Upper lobe of right lung (tissue), 1 donor: ENCODE results near the gene PIP5K1C. TPM values are rescaled to one million over a fixed set of nuclear protein-coding genes. Genes with fewer than 3 reads are reported as not detected.

Experiments
- ATAC-seq: fragments of 200-7000 bp; cut with Tn5 transposase; one replicate; pipeline ENCODE4 v1.9.1; 2020; ENCODE audit warnings: mild to moderate bottlenecking, moderate library complexity
- DNase-seq: peaks from one replicate; pipeline ENCODE4 v3.0.0-alpha.2; 2020
- H3K27ac ChIP-seq: fragments of 200-600 bp; one replicate; pipeline ENCODE4 v1.8.0; 2022
- H3K27me3 ChIP-seq: fragments of 200-600 bp; one replicate; pipeline ENCODE4 v1.8.0; 2022; ENCODE audit warnings: mild to moderate bottlenecking
- H3K36me3 ChIP-seq: fragments of 200-600 bp; one replicate; pipeline ENCODE4 v1.8.0; 2022
- H3K4me1 ChIP-seq: fragments of 200-600 bp; one replicate; pipeline ENCODE4 v1.8.0; 2022
- H3K4me3 ChIP-seq: fragments of 200-600 bp; one replicate; pipeline ENCODE4 v1.8.0; 2022; ENCODE audit warnings: mild to moderate bottlenecking
- H3K9me3 ChIP-seq: fragments of 200-600 bp; one replicate; pipeline ENCODE4 v1.8.0; 2022
- intact Hi-C: fragments of 100-400 bp; cut with DNase I; formaldehyde crosslinking; loops from one replicate; pipeline ENCODE4 v1.11.0; 2022
- long read RNA-seq: library from polyadenylated mRNA; unstranded; transcript quantifications from one replicate; pipeline ENCODE4 v2.0.0, GENCODE V29; 2021
- total RNA-seq: library from RNA; stranded (reverse); fragmentation: NEBNext Ultra II Directional; extraction: Animal tissue kit (Norgen Biotek cat#: 25700); gene quantifications from one replicate; pipeline ENCODE4 v1.2.1, GENCODE V29; 2021
- TF ChIP-seq, protein P1 (sequence below): fragments of 200-600 bp; IDR thresholded peaks from one replicate; pipeline ENCODE4 v1.8.0; 2022; ENCODE audit warnings: antibody characterized with exemption
- donor health status: DM: no; HTN: yes; CAD: no; lungs with severe emphysema.

Gene PIP5K1C, protein sequence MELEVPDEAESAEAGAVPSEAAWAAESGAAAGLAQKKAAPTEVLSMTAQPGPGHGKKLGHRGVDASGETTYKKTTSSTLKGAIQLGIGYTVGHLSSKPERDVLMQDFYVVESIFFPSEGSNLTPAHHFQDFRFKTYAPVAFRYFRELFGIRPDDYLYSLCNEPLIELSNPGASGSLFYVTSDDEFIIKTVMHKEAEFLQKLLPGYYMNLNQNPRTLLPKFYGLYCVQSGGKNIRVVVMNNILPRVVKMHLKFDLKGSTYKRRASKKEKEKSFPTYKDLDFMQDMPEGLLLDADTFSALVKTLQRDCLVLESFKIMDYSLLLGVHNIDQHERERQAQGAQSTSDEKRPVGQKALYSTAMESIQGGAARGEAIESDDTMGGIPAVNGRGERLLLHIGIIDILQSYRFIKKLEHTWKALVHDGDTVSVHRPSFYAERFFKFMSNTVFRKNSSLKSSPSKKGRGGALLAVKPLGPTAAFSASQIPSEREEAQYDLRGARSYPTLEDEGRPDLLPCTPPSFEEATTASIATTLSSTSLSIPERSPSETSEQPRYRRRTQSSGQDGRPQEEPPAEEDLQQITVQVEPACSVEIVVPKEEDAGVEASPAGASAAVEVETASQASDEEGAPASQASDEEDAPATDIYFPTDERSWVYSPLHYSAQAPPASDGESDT
- 42.1 TPM for total RNA-seq
- long read RNA-seq, full-length matches to known transcripts, result 18 of 73 reads
- long read RNA-seq, partial matches to known transcripts, result 26 of 73 reads
- long read RNA-seq, other reads (novel, unspliced or antisense), result 29 of 73 reads

DNA sequence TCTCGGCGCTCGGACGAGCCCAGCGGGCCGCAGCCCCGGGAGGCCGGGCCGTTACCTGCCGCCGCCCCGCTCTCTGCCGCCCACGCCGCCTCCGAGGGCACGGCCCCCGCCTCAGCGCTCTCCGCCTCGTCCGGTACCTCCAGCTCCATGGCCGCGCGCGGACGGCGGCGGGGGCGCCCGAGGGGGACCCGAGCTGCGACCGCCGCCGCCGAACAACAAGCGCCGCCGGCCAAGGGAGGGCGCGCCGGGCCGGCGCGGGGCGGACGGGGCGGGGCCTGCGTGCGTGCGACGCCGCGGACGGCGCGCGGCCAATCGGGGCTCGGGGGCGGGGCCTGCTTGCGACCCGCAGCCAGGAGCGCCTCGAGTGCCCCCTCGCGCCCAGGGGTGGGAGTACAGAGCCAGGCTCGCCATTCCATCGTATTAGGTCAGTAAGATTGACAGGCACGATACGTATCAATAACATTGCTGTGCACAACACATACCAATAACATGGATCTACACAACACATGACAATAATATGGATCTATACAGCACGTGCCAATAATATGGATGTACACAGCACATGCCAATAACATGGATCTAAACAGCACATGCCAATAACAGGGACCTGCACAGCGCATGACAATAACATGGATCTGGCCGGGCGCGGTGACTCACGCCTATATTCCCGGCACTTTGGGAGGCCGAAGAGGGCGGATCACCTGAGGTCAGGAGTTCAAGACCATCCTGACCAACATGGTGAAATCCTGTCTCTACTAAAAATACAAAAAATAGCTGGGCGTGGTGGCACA, at the start of gene PIP5K1C:
PIP5K1C (minus strand) TSS at position 227 of the 791 bp plus-strand sequence; CDS start at position 149, 78 bp downstream.
- DNase-seq (peak; percentile 95), ATAC-seq (peak; percentile 98)
- Histone ChIP-seq H3K27me3 (no peaks in the 10 kb centered on the region), H3K4me3 (peak within 1 kb of the TSS; percentile 81), H3K27ac (peak within 1 kb of the TSS; percentile 78), H3K36me3 (no peaks in the 10 kb centered on the region), H3K9me3 (no peaks in the 10 kb centered on the region), H3K4me1 (peaks cover 12% of the 10 kb centered on the region)
- TF ChIP-seq, protein P1, sequence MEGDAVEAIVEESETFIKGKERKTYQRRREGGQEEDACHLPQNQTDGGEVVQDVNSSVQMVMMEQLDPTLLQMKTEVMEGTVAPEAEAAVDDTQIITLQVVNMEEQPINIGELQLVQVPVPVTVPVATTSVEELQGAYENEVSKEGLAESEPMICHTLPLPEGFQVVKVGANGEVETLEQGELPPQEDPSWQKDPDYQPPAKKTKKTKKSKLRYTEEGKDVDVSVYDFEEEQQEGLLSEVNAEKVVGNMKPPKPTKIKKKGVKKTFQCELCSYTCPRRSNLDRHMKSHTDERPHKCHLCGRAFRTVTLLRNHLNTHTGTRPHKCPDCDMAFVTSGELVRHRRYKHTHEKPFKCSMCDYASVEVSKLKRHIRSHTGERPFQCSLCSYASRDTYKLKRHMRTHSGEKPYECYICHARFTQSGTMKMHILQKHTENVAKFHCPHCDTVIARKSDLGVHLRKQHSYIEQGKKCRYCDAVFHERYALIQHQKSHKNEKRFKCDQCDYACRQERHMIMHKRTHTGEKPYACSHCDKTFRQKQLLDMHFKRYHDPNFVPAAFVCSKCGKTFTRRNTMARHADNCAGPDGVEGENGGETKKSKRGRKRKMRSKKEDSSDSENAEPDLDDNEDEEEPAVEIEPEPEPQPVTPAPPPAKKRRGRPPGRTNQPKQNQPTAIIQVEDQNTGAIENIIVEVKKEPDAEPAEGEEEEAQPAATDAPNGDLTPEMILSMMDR, result peak; percentile 66
- intact Hi-C loops, result no loop called here

DNA sequence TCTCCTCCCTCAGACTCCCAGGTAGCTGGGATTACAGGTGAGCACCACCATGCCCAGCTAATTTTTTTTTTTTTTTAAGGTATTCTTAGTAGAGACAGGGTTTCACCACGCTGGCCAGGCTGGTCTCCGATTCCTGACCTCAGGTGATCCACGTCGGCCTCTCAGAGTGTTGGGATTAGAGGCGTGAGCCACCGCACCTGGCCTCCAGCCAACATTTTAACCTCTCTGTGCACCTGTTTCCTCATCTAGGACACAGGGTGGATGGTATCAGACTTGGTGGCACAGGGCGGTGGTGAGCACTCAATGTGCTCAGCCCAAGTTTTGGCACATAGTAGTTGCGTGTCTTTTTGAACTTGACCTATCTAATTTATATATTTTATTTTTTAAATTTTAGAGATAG, 48.7 kb upstream of the PIP5K1C start:
- TF ChIP-seq, protein P1, result no peak
- DNase-seq, result no peak

DNA sequence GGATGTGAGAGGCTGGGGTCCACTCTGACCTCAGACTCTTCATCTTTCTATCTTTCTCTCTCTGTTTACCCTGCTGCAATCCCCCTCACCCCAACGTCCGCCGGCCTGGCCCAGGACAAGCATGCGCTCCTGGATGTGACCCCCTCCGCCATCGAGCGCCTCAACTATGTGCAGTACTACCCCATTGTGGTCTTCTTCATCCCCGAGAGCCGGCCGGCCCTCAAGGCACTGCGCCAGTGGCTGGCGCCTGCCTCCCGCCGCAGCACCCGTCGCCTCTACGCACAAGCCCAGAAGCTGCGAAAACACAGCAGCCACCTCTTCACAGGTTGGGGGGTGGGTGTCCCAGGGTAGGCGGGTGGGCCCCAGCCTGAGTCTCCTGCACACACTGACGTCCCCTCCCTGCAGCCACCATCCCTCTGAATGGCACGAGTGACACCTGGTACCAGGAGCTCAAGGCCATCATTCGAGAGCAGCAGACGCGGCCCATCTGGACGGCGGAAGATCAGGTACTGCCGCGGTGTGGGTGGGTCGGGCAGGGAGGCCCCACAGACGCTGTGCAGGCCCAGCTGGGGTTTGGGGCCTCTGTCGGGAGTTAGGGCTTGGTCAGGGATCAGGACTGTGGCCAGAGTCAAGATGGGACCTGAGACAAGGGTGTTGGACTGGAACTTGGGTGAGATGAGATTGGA, 46.2 kb upstream of the PIP5K1C start:
- no peak for DNase-seq
- Histone ChIP-seq H3K4me1 (no peaks in the 10 kb centered on the region), H3K4me3 (no peak overlapping the region), H3K27ac (no peak overlapping the region), H3K36me3 (peaks cover 19% of the 10 kb centered on the region), H3K9me3 (no peaks in the 10 kb centered on the region), H3K27me3 (no peaks in the 10 kb centered on the region)
- intact Hi-C loops, result no loop called here
- TF ChIP-seq, protein P1, result no peak
- ATAC-seq, result no peak

More for the DNA sequence above, 48.7 kb upstream of the PIP5K1C start:
- Histone ChIP-seq H3K4me1 (no peaks in the 10 kb centered on the region), H3K27ac (no peak overlapping the region), H3K36me3 (peaks cover 39% of the 10 kb centered on the region), H3K27me3 (no peaks in the 10 kb centered on the region), H3K4me3 (no peak overlapping the region), H3K9me3 (no peaks in the 10 kb centered on the region)
- intact Hi-C loops, result no loop called here
- ATAC-seq, result peak; percentile 21

DNA sequence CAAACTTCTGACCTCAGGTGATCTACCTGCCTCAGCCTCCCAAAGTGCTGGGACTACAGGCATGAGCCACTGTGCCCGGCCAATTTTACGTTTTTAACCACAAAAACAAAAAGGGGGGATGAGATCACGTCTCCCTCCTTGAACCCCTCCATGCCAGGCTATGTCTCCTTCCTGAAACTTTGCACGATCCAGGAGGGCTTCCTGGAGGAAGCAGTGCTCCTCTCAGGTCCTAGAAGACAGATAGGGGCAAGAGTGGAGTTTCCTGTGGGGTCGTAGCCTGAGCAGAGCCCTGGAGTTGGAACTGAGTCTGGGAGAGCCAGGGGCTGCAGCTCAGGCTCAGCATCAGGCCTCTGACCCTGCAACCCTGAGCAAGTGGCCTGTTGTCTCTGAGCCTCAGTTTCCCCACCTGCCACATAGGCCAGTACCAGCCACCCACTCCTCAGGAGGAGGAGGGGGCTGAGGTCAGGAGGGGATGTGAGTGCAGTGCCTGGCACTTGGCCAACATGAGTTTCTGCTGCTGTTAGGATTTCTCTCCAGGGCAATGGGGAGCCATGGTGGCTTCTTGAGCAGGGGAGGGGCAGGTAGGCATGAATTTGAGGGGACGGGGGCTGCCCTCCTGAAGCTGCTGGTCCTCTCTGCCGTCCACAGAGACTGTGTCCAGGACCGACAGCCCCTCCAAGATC, 45.2 kb upstream of the PIP5K1C start:
- ATAC-seq (no peak), DNase-seq (no peak)
- no peaks in the 10 kb centered on the region for H3K4me1 ChIP-seq
- peaks cover 10% of the 10 kb centered on the region for H3K36me3 ChIP-seq
- no peaks in the 10 kb centered on the region for H3K9me3 ChIP-seq
- TF ChIP-seq, protein P1, result no peak
- H3K4me3 ChIP-seq, result no peak overlapping the region
- no peaks in the 10 kb centered on the region for H3K27me3 ChIP-seq
- intact Hi-C loops, result no loop called here
- H3K27ac ChIP-seq, result no peak overlapping the region
